Dedifferentiated amniotic fluid mesenchymal stem cell (primary cell): ENCODE results near the gene RABGAP1L.

Experiments used
- DNase-seq: peaks from one replicate; pipeline ENCODE4 v3.0.0-alpha.2; 2016; ENCODE audit errors: extremely low spot score

Gene RABGAP1L

GRCh38 chr1:174746024-174746808, 586.9 kb downstream of the RABGAP1L start:
- no peak for DNase-seq

- no peak for DNase-seq
Measured at GRCh38 chr1:174747613-174748012, 588.3 kb downstream of the RABGAP1L start.

GRCh38 chr1:174748586-174748985, 589.3 kb downstream of the RABGAP1L start:
- no peak for DNase-seq

- DNase-seq = no peak
Measured at GRCh38 chr1:174753131-174753530, 593.8 kb downstream of the RABGAP1L start.

- DNase-seq = no peak
Measured at GRCh38 chr1:174761335-174761734, 602.0 kb downstream of the RABGAP1L start.

GRCh38 chr1:174761901-174762585, 602.7 kb downstream of the RABGAP1L start:
- DNase-seq = no peak

GRCh38 chr1:174764191-174764590, 604.9 kb downstream of the RABGAP1L start:
- DNase-seq = no peak

- no peak for DNase-seq
Measured at GRCh38 chr1:174766727-174767126, 607.4 kb downstream of the RABGAP1L start.

GRCh38 chr1:174768516-174768915, 609.2 kb downstream of the RABGAP1L start:
- DNase-seq = no peak

GRCh38 chr1:174768949-174769348, 609.6 kb downstream of the RABGAP1L start:
- no peak for DNase-seq

GRCh38 chr1:174769961-174770549, 610.7 kb downstream of the RABGAP1L start:
- DNase-seq = peak; percentile 69

GRCh38 chr1:174775621-174776020, 616.3 kb downstream of the RABGAP1L start:
- no peak for DNase-seq

GRCh38 chr1:174777262-174777661, 617.9 kb downstream of the RABGAP1L start:
- no peak for DNase-seq

- DNase-seq = no peak
Measured at GRCh38 chr1:174785510-174785909, 626.2 kb downstream of the RABGAP1L start.

GRCh38 chr1:174786358-174786757, 627.0 kb downstream of the RABGAP1L start:
- no peak for DNase-seq

GRCh38 chr1:174786760-174787159, 627.4 kb downstream of the RABGAP1L start:
- DNase-seq = no peak

- DNase-seq = peak; percentile 88
Measured at GRCh38 chr1:174788981-174789380, 629.7 kb downstream of the RABGAP1L start.

- DNase-seq = peak; percentile 38
Measured at GRCh38 chr1:174789399-174789798, 630.1 kb downstream of the RABGAP1L start.

- no peak for DNase-seq
Measured at GRCh38 chr1:174791863-174792262, 632.5 kb downstream of the RABGAP1L start.

GRCh38 chr1:174794861-174795260, 635.5 kb downstream of the RABGAP1L start:
- DNase-seq = no peak

- no peak for DNase-seq
Measured at GRCh38 chr1:174795806-174796205, 636.5 kb downstream of the RABGAP1L start.

- DNase-seq = no peak
Measured at GRCh38 chr1:174797398-174797797, 638.1 kb downstream of the RABGAP1L start.

- DNase-seq = no peak
Measured at GRCh38 chr1:174799136-174799479, 639.8 kb downstream of the RABGAP1L start.
